HG03432 (cell line): Measurements from ENCODE around the gene ATP5F1C.
"Not testable (repeated sequence)": the region's sequence is repeated elsewhere in the genome, so short reads cannot be mapped to it uniquely, and the experiment has no call there.

ENCODE experiments used
- ATAC-seq: cut with Tn5 transposase; IDR thresholded peaks from one replicate; pipeline ENCODE4 v1.9.1; 2021; ENCODE audit warnings: mild to moderate bottlenecking, moderate library complexity; ENCODE audit not compliant: unreplicated experiment

ATP5F1C gene

GRCh38 chr10:7792541-7792940, 4.6 kb downstream of the ATP5F1C start:
- ATAC-seq = no peak

- no peak for ATAC-seq
Observed at GRCh38 chr10:7794251-7795026, 6.5 kb downstream of the ATP5F1C start.

GRCh38 chr10:7795605-7796004, 7.6 kb downstream of the ATP5F1C start:
- no peak for ATAC-seq

GRCh38 chr10:7797582-7797981, 9.6 kb downstream of the ATP5F1C start:
- no peak for ATAC-seq

- no peak for ATAC-seq
Observed at GRCh38 chr10:7802606-7803005, 14.6 kb downstream of the ATP5F1C start.

GRCh38 chr10:7804216-7804615, 16.2 kb downstream of the ATP5F1C start:
- ATAC-seq = no peak

- ATAC-seq = no peak
Observed at GRCh38 chr10:7804741-7805140, 16.8 kb downstream of the ATP5F1C start.

- ATAC-seq = no peak
Observed at GRCh38 chr10:7808686-7809267, 20.8 kb downstream of the ATP5F1C start.

GRCh38 chr10:7810443-7810842, 22.5 kb downstream of the ATP5F1C start:
- ATAC-seq = no peak

GRCh38 chr10:7811000-7811399, 23.0 kb downstream of the ATP5F1C start:
- ATAC-seq = no peak

GRCh38 chr10:7811743-7812142, 23.8 kb downstream of the ATP5F1C start:
- ATAC-seq = not testable (repeated sequence)

- ATAC-seq = no peak
Observed at GRCh38 chr10:7813481-7813880, 25.5 kb downstream of the ATP5F1C start.

- no peak for ATAC-seq
Observed at GRCh38 chr10:7817576-7817975, 29.6 kb downstream of the ATP5F1C start.

GRCh38 chr10:7817984-7818294, 30.0 kb downstream of the ATP5F1C start:
- ATAC-seq = peak; percentile 13

GRCh38 chr10:7818295-7819120, 30.5 kb downstream of the ATP5F1C start, which contains the start of gene TAF3:
TAF3 (plus strand) TSS chr10:7818505; CDS start chr10:7818710, 205 bp downstream.
- peak; percentile 91 for ATAC-seq

- ATAC-seq = peak; percentile 51
Observed at GRCh38 chr10:7819121-7819460, 31.1 kb downstream of the ATP5F1C start.

- no peak for ATAC-seq
Observed at GRCh38 chr10:7824251-7824650, 36.3 kb downstream of the ATP5F1C start.

GRCh38 chr10:7826971-7827370, 39.0 kb downstream of the ATP5F1C start:
- ATAC-seq = no peak

GRCh38 chr10:7829289-7829834, 41.4 kb downstream of the ATP5F1C start:
- ATAC-seq = no peak

GRCh38 chr10:7832060-7832459, 44.1 kb downstream of the ATP5F1C start:
- no peak for ATAC-seq

- ATAC-seq = no peak
Observed at GRCh38 chr10:7833210-7833609, 45.2 kb downstream of the ATP5F1C start.

GRCh38 chr10:7834262-7834661, 46.3 kb downstream of the ATP5F1C start:
- ATAC-seq = no peak
